GM12873 (cell line): Measurements from ENCODE around the gene MORC1.

Experiments
- TF ChIP-seq, protein P1 (sequence below): IDR thresholded peaks from 2 replicates; pipeline ENCODE4 v1.5.1; 2012; ENCODE audit warnings: low read depth, mild to moderate bottlenecking, moderate library complexity, low read length, control low read depth; ENCODE audit not compliant: insufficient read depth; ENCODE audit errors: missing control alignments

Gene MORC1

DNA sequence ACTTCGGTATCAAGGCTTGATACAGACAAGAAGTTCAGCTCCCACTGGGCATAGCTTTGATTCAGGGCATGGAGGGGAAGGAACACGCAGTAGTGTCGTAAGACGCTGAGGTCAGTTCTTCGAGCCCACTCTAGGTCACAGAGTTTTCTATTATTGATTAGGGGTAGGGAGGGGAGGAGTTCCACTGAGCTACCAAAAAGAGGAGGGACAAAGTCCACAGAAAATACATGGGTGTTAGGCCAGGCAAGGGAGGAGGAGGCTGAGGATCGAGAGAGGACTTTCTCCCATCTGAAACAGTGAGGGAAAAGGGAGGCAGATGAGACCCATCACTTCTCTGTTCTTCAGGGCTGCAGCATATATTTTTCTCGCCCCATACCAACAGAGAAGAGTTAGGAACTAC is 89.2 kb downstream of the MORC1 start:
- TF ChIP-seq, protein P1, sequence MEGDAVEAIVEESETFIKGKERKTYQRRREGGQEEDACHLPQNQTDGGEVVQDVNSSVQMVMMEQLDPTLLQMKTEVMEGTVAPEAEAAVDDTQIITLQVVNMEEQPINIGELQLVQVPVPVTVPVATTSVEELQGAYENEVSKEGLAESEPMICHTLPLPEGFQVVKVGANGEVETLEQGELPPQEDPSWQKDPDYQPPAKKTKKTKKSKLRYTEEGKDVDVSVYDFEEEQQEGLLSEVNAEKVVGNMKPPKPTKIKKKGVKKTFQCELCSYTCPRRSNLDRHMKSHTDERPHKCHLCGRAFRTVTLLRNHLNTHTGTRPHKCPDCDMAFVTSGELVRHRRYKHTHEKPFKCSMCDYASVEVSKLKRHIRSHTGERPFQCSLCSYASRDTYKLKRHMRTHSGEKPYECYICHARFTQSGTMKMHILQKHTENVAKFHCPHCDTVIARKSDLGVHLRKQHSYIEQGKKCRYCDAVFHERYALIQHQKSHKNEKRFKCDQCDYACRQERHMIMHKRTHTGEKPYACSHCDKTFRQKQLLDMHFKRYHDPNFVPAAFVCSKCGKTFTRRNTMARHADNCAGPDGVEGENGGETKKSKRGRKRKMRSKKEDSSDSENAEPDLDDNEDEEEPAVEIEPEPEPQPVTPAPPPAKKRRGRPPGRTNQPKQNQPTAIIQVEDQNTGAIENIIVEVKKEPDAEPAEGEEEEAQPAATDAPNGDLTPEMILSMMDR = no peak

DNA sequence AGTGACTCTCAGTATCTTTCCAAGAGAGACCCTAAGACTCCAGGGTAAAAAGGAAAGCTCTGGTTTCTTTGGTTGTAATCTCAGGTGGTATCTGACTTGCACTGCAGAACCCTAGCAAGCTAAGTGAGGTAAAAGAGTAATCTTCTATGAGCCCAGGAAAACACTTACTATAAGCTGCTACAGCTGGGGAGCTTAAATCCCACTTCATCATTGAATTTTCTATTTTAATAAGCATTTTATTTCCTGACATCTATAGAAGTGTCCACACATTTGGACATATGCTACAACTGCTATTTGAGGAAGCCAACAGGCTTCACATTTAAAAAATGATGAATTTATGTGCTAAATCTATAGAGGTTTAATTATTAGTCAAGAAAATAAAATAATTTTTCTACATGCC is 91.1 kb downstream of the MORC1 start:
- TF ChIP-seq, protein P1 = no peak

DNA sequence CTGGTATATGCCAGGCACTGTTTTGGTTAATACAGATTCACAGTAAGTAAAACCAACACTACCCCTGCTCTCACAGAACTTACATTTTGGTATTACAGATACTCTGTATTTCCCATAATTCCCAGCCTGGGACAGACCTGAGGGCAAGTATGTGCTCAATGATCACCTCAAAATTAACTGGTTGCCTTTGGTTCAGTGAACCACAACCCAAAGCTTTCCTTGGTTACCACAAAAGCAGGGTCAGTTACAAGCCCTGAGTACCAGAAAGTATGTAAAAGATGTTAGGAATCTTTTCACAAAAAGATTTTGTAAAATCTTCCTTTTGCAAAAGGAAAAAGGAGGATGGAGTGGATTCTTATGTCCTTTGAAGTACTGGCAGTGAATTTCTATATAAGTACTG is 92.0 kb downstream of the MORC1 start:
- TF ChIP-seq, protein P1 = no peak

DNA sequence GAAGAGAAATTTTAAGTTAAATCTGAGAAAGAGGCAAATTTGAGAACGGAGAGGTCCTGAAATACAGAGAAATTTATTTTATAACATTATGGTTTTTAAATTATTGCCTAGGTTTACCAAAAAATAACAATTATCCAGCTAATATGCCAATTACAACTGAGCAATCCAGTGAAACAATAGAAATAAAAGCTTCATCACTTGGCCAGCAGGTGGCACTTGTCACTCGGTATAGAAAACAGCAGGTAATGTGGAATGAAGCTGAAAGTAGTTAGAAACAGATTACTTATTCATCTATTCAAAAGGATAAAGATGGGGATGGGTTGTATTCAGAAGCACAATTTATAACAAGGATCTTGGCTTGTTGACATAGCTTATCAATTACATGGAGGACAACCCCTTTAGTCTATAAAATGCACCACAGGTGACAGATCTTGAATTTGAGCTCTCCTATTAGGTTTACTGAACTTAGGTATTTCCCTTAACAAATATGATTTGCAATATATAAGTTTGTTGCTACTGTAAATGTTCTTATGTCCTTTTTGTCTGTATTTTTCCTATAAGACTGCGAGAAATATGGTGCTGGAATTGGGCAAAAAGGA is 94.2 kb downstream of the MORC1 start:
- TF ChIP-seq, protein P1 = peak; percentile 69

DNA sequence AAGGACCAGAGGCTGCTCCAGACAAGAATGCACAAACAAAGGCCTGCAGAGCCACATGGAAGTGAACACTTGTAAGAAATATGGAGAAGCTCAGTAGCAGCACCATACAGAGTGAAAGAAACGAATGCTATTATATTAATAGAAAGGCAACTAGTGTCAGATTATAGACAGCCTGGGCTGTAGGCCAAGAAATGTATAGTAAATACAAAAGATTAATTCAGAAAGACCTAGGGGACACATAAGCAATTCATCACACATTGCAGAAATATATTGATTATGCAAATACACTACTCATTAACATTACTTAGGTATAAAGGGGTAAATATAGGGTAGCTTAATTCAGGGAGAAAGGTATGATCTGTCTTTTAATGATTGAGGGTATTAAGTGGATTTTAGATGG is 94.8 kb downstream of the MORC1 start:
- TF ChIP-seq, protein P1 = no peak

DNA sequence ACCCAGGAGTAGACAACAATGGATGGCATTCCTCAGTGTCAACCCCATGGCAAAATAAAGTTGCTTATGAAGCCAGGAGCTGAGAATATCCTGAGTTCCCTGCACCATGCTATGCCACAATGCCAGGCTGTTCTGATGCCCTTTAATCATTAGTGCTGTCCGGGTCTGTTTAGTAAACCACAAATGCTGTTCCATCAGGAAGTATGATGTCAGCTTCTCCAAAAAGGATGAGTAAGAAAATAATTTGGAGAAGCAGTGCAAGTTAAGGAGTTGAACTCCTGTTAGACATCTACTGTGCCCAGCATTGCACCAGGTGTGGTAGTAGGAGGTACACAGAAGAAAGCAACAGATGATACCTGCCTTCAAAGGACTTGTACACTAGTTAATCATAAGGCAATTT is 96.4 kb downstream of the MORC1 start:
- TF ChIP-seq, protein P1 = no peak

DNA sequence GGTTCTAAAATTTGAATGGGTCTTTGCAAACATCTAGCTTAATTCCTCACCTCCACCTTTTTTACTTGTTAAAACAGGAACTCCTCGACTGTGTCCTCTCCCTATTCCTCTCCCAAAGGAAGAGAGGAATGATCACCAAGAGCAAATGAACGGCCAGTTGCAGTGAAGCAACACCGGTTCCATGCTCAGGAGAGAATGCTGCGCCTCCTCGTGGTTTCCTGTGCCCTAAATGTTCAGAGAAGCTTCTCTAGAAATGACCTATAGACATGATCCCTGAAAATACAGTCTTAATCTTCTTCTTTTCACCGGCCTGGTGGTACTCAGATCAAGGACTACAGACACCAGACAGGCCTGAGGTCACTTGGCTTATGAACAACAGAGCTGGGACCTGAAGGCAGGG is 99.1 kb downstream of the MORC1 start:
- TF ChIP-seq, protein P1 = peak; percentile 42
